Measurements from ENCODE around the gene GJB6. TPM values are rescaled to one million over a fixed set of nuclear protein-coding genes. Genes with fewer than 3 reads are reported as not detected.

GJB6 gene
- total and polyA plus RNA-seq, 2 donors (not counting 1 experiment from before 2014, with no cell fraction given): not detected

- Mint-ChIP-seq H3K4me1 (no peaks in the 10 kb centered on the region), H3K9me3 (ENCODE audit: insufficient read depth) (no peaks in the 10 kb centered on the region), H3K27me3 (peaks cover 13% of the 10 kb centered on the region), H3K27ac (no peak overlapping the region), H3K4me3 (no peak overlapping the region)
- Histone ChIP-seq H3K36me3 (replicated peaks in 1 of 2; ENCODE audit: control extremely low read depth in 1 of 2, control insufficient read depth in 1 of 2, extremely low read depth in 1 of 2, insufficient read depth in 2 of 2, low read length in 1 of 2) (no peaks in the 10 kb centered on the region), H4K20me1 (ENCODE audit: control insufficient read depth, insufficient read depth, low read length, poor library complexity, severe bottlenecking) (no peaks in the 10 kb centered on the region), H3K4me2 (replicated peaks; ENCODE audit: low read depth, low read length, poor library complexity, severe bottlenecking) (no peak overlapping the region), H3K27ac (ENCODE audit: low read length in 2 of 2) (no peak overlapping the region), H3K79me2 (ENCODE audit: control insufficient read depth, insufficient read depth, low read length) (no peaks in the 10 kb centered on the region), H3K4me3 (ENCODE audit: control extremely low read depth in 1 of 5, extremely low read depth in 1 of 5, insufficient read depth in 1 of 5, low read depth in 2 of 5, low read length in 4 of 5) (no peak overlapping the region), H3K4me1 (ENCODE audit: control insufficient read depth in 2 of 2, insufficient read depth in 2 of 2, low read length in 2 of 2) (no peaks in the 10 kb centered on the region), H3K9ac (ENCODE audit: low read length) (no peak overlapping the region), H3K9me3 (ENCODE audit: control extremely low read depth in 1 of 3, control insufficient read depth in 2 of 3, insufficient read depth in 1 of 3, low read length in 2 of 3) (peaks cover 0 to 3% (median 2%) of the 10 kb centered on the region in 3 donors), H3K27me3 (replicated peaks in 1 of 4; ENCODE audit: control extremely low read depth in 1 of 4, control insufficient read depth in 3 of 4, insufficient read depth in 4 of 4, low read length in 3 of 4) (no peaks in the 10 kb centered on the region), H2AFZ (ENCODE audit: insufficient read depth, low read depth, low read length, poor library complexity, severe bottlenecking) (no peak overlapping the region)
- intact Hi-C loops (cut with micrococcal nuclease): no loop called here
- ATAC-seq (ENCODE audit: low read depth): no peak
- CTCF ChIA-PET: no interaction called here
- TF ChIP-seq EZH2 (IDR thresholded peaks at IDR 0.05; ENCODE audit: borderline replicate concordance, insufficient read depth, low read depth, low read length, poor library complexity, severe bottlenecking): no peak
- no peak for TF ChIP-seq CTCF (IDR thresholded peaks at IDR 0.05)
- WGBS (ENCODE audit: insufficient coverage): 83% methylated on average over 6 of the region's 9 CpGs
- POLR2A ChIA-PET: no interaction called here
- DNase-seq: no peak
These were observed 38.2 kb upstream of the GJB6 start for GRCh38 chr13:20270163-20270865.

- Histone ChIP-seq H3K36me3 (replicated peaks in 1 of 2; ENCODE audit: control extremely low read depth in 1 of 2, control insufficient read depth in 1 of 2, extremely low read depth in 1 of 2, insufficient read depth in 2 of 2, low read length in 1 of 2) (no peaks in the 10 kb centered on the region), H4K20me1 (ENCODE audit: control insufficient read depth, insufficient read depth, low read length, poor library complexity, severe bottlenecking) (no peaks in the 10 kb centered on the region), H3K9ac (ENCODE audit: low read length) (no peak overlapping the region), H3K4me3 (ENCODE audit: control extremely low read depth in 1 of 5, extremely low read depth in 1 of 5, insufficient read depth in 1 of 5, low read depth in 2 of 5, low read length in 4 of 5) (no peak overlapping the region), H3K9me3 (ENCODE audit: control extremely low read depth in 1 of 3, control insufficient read depth in 2 of 3, insufficient read depth in 1 of 3, low read length in 2 of 3) (no peaks in the 10 kb centered on the region), H3K4me2 (replicated peaks; ENCODE audit: low read depth, low read length, poor library complexity, severe bottlenecking) (no peak overlapping the region), H3K79me2 (ENCODE audit: control insufficient read depth, insufficient read depth, low read length) (no peaks in the 10 kb centered on the region), H3K27ac (ENCODE audit: low read length in 2 of 2) (no peak overlapping the region), H3K27me3 (replicated peaks in 1 of 4; ENCODE audit: control extremely low read depth in 1 of 4, control insufficient read depth in 3 of 4, insufficient read depth in 4 of 4, low read length in 3 of 4) (no peaks in the 10 kb centered on the region), H3K4me1 (ENCODE audit: control insufficient read depth in 2 of 2, insufficient read depth in 2 of 2, low read length in 2 of 2) (no peaks in the 10 kb centered on the region), H2AFZ (ENCODE audit: insufficient read depth, low read depth, low read length, poor library complexity, severe bottlenecking) (no peak overlapping the region)
- CTCF ChIA-PET: no interaction called here
- POLR2A ChIA-PET: no interaction called here
- H3K9me3 Mint-ChIP-seq (ENCODE audit: insufficient read depth): peaks cover 2% of the 10 kb centered on the region
- DNase-seq (no peak), ATAC-seq (ENCODE audit: low read depth) (no peak)
- H3K27me3 Mint-ChIP-seq: peaks cover 10% of the 10 kb centered on the region
- H3K27ac Mint-ChIP-seq: no peak overlapping the region
- WGBS (ENCODE audit: insufficient coverage): 80% methylated on average over 6 of the region's 9 CpGs
- H3K4me1 Mint-ChIP-seq: no peaks in the 10 kb centered on the region
- no peak overlapping the region for H3K4me3 Mint-ChIP-seq
- TF ChIP-seq CTCF (IDR thresholded peaks at IDR 0.05) (no peak), EZH2 (IDR thresholded peaks at IDR 0.05; ENCODE audit: borderline replicate concordance, insufficient read depth, low read depth, low read length, poor library complexity, severe bottlenecking) (no peak)
- intact Hi-C loops (cut with micrococcal nuclease): no loop called here
These were observed 32.3 kb upstream of the GJB6 start for GRCh38 chr13:20264271-20265018.
